ENCODE measurements around the gene PXT1.
"Not testable (repeated sequence)": the region's sequence is repeated elsewhere in the genome, so short reads cannot be mapped to it uniquely, and the experiment has no call there.

The PXT1 gene

GRCh38 chr6:36442671-36443470 lies at the start of gene PXT1, which contains the start of gene KCTD20:
Gene PXT1 (minus strand): TSS chr6:36442854. CDS start chr6:36426082, 16,772 bp downstream.
Gene KCTD20 (plus strand): TSS chr6:36443000. CDS start chr6:36470098, 27,098 bp downstream.
- DNase-seq: peak; percentile 26 to 89 (median 77)

GRCh38 chr6:36492092-36492491 lies 49.4 kb upstream of the PXT1 start:
- no peak for DNase-seq

- DNase-seq: no peak
Observed at GRCh38 chr6:36491378-36491965, 48.8 kb upstream of the PXT1 start.

GRCh38 chr6:36489426-36489825 lies 46.8 kb upstream of the PXT1 start:
- no peak for DNase-seq

- DNase-seq: no peak
Observed at GRCh38 chr6:36488221-36488620, 45.6 kb upstream of the PXT1 start.

- DNase-seq: no peak
Observed at GRCh38 chr6:36487698-36488097, 45.0 kb upstream of the PXT1 start.

- DNase-seq: no peak
Observed at GRCh38 chr6:36484736-36485135, 42.1 kb upstream of the PXT1 start.

GRCh38 chr6:36483326-36483725 lies 40.7 kb upstream of the PXT1 start:
- DNase-seq: not testable (repeated sequence)

GRCh38 chr6:36479256-36479655 lies 36.6 kb upstream of the PXT1 start:
- no peak for DNase-seq

GRCh38 chr6:36478051-36478526 lies 35.4 kb upstream of the PXT1 start:
- no peak for DNase-seq

GRCh38 chr6:36469946-36470345 lies 27.3 kb upstream of the PXT1 start:
- no peak for DNase-seq

- no peak for DNase-seq
Observed at GRCh38 chr6:36469148-36469661, 26.6 kb upstream of the PXT1 start.

- no peak for DNase-seq
Observed at GRCh38 chr6:36467625-36468024, 25.0 kb upstream of the PXT1 start.

- DNase-seq: no peak
Observed at GRCh38 chr6:36464233-36464632, 21.6 kb upstream of the PXT1 start.

- DNase-seq: no peak
Observed at GRCh38 chr6:36463676-36464075, 21.0 kb upstream of the PXT1 start.

- DNase-seq: no peak
Observed at GRCh38 chr6:36461646-36462045, 19.0 kb upstream of the PXT1 start.

GRCh38 chr6:36460916-36461315 lies 18.3 kb upstream of the PXT1 start:
- no peak for DNase-seq

- no peak for DNase-seq
Observed at GRCh38 chr6:36459501-36459900, 16.8 kb upstream of the PXT1 start.

GRCh38 chr6:36455486-36456027 lies 12.9 kb upstream of the PXT1 start:
- no peak for DNase-seq

GRCh38 chr6:36452897-36453296 lies 10.2 kb upstream of the PXT1 start:
- not testable (repeated sequence) for DNase-seq

- not testable (repeated sequence) for DNase-seq
Observed at GRCh38 chr6:36449173-36449572, 6.5 kb upstream of the PXT1 start.

- no peak for DNase-seq
Observed at GRCh38 chr6:36445621-36446020, 3.0 kb upstream of the PXT1 start.

Data from hypothalamus (tissue), 51 donors.